ENCODE results near the gene IL16. TPM values are rescaled to one million over a fixed set of nuclear protein-coding genes. Genes with fewer than 3 reads are reported as not detected.
"Not testable (repeated sequence)": the region's sequence is repeated elsewhere in the genome, so short reads cannot be mapped to it uniquely, and the experiment has no call there.

Gene IL16
- total RNA-seq, 1 donor from 2014 or later = 8.5 TPM

DNA sequence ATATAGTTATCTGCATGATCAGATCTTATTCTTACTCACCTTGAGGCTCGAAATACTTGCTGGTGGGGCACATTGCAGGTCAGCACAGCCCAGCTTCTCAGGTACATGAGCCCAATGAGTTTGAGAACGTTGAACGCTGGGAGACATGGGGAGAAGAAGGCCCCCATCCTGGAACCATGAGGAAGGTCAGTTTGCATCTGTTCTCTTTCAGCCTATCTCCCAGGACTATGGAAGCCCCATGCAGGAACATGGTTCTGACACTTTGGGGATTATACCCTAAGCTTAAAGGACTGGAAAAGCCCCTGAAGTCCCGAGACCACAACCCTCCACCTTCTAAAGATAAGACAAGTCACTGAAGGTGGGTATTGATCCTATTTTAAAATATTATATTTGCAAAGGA is 144.7 kb downstream of the IL16 start:
- H3K9me3 ChIP-seq = no peaks in the 10 kb centered on the region
- no peaks in the 10 kb centered on the region for H3K27me3 ChIP-seq
- H3K27ac ChIP-seq = no peak overlapping the region
- intact Hi-C loops (cut with DNase I) = no loop called here
- no peaks in the 10 kb centered on the region for H3K36me3 ChIP-seq
- H3K4me1 ChIP-seq = peaks cover 14% of the 10 kb centered on the region in 2 donors
- no peak for TF ChIP-seq CTCF (IDR thresholded peaks at IDR 0.05)
- H3K4me3 ChIP-seq = no peak overlapping the region
- no peak for DNase-seq (ENCODE audit: low spot score in 2 of 2)

DNA sequence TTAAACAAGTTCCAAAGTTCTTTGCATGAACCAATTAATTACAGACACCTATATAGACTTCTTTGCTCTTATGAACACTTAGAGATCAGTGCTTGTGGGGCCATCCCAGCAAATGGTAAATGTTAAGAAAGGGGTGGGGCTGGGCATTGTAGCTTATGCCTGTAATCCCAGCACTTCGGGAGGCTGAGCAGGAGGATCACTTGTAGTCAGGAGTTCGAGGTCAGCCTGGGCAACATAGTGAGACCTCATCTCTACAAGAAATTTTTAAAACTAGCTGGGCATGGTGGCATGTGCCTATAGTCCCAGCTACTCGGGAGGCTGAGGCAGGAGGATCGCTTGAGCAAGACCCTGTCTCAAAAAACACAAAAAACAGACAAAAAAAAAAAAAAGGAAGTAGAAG is 146.7 kb downstream of the IL16 start:
- TF ChIP-seq CTCF (IDR thresholded peaks at IDR 0.05) = no peak
- Histone ChIP-seq H3K27ac (no peak overlapping the region), H3K36me3 (no peaks in the 10 kb centered on the region), H3K27me3 (no peaks in the 10 kb centered on the region), H3K9me3 (no peaks in the 10 kb centered on the region), H3K4me1 (peaks cover 0 to under 1% of the 10 kb centered on the region in 2 donors), H3K4me3 (no peak overlapping the region)
- no peak for DNase-seq (ENCODE audit: low spot score in 2 of 2)
- intact Hi-C loops (cut with DNase I) = no loop called here

- no peak overlapping the region for H3K4me3 ChIP-seq
- intact Hi-C loops (cut with DNase I) = no loop called here
- TF ChIP-seq CTCF (IDR thresholded peaks at IDR 0.05) = no peak
- H3K36me3 ChIP-seq = no peaks in the 10 kb centered on the region
- no peak overlapping the region for H3K27ac ChIP-seq
- H3K9me3 ChIP-seq = no peaks in the 10 kb centered on the region
- no peak for DNase-seq (ENCODE audit: low spot score in 2 of 2)
- H3K27me3 ChIP-seq = no peaks in the 10 kb centered on the region
- H3K4me1 ChIP-seq = no peaks in the 10 kb centered on the region
Measured at GRCh38 chr15:81346611-81347010, 149.9 kb downstream of the IL16 start.

DNA sequence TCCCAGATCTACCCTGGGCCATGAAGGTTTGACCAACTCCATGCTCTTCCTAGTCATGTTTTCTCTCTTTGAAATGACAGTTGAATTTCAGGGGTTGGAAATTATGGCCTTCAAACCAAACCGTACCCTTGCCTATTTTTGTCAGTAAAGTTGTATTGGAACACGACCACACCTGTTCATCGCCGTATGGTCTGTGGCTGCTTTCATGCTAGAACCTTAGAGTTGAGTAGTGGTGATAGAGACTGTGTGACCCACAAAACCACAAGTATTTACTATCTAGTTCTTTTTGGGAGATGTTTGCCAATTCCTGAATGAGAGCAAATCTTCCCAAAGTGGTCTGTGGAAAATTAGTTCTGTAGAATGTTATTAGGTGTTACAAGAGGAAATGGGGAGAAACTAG is 151.2 kb downstream of the IL16 start:
- no peaks in the 10 kb centered on the region for H3K4me1 ChIP-seq
- no peaks in the 10 kb centered on the region for H3K27me3 ChIP-seq
- H3K4me3 ChIP-seq = no peak overlapping the region
- no peak overlapping the region for H3K27ac ChIP-seq
- TF ChIP-seq CTCF (IDR thresholded peaks at IDR 0.05) = no peak
- DNase-seq (ENCODE audit: low spot score in 2 of 2) = no peak
- no peaks in the 10 kb centered on the region for H3K36me3 ChIP-seq
- H3K9me3 ChIP-seq = no peaks in the 10 kb centered on the region
- intact Hi-C loops (cut with DNase I) = no loop called here

DNA sequence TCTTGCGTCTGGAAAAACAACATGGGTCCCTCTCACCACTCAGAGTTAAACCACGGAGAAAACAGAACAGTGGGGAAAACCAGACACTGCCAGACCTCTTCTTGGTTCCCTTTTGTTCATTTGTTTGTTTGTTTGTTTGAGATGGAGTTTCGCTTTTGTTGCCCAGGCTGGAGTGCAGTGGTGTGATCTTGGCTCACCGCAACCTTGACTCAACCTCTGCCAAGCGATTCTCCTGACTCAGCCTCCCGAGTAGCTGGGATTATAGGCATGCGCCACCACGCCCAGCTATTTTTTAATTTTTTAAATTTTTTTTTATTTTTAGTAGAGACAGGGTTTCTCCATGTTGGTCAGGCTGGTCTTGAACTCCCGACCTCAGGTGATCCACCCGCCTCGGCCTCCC is 152.0 kb downstream of the IL16 start:
- H3K4me1 ChIP-seq; H3K4me3 ChIP-seq; H3K9me3 ChIP-seq; H3K27me3 ChIP-seq; intact Hi-C loops (cut with DNase I); DNase-seq (ENCODE audit: low spot score in 2 of 2); H3K36me3 ChIP-seq; H3K27ac ChIP-seq: not testable (repeated sequence)

- H3K4me3 ChIP-seq = no peak overlapping the region
Measured at GRCh38 chr15:81349271-81349670, 152.6 kb downstream of the IL16 start.

More at GRCh38 chr15:81349271-81349670, 152.6 kb downstream of the IL16 start:
- DNase-seq (ENCODE audit: low spot score in 2 of 2) = no peak
- Histone ChIP-seq H3K27ac (no peak overlapping the region), H3K9me3 (no peaks in the 10 kb centered on the region), H3K36me3 (no peaks in the 10 kb centered on the region), H3K4me1 (no peaks in the 10 kb centered on the region), H3K27me3 (no peaks in the 10 kb centered on the region)
- intact Hi-C loops (cut with DNase I) = no loop called here
- no peak for TF ChIP-seq CTCF (IDR thresholded peaks at IDR 0.05)
